Loucy (cell line): Measurements from ENCODE around the gene USP4.

Experiments
- H2AFZ ChIP-seq: fragments of 200-600 bp; sonication (generic); 2 replicates; pipeline ENCODE4 v1.6.0; 2016; ENCODE audit warnings: antibody characterized with exemption, mild to moderate bottlenecking, low read length, moderate library complexity
- H3F3A ChIP-seq: fragments of 200-600 bp; 2 replicates; pipeline ENCODE4 v1.6.0; 2016; ENCODE audit warnings: antibody characterized with exemption, low read depth, mild to moderate bottlenecking
- H3K27me3 ChIP-seq: fragments of 200-600 bp; sonication (generic); 2 replicates; pipeline ENCODE4 v1.6.1; 2014; ENCODE audit warnings: low read length, mild to moderate bottlenecking; ENCODE audit not compliant: insufficient read depth, poor library complexity, severe bottlenecking
- H3K36me3 ChIP-seq: fragments of 200-600 bp; sonication (generic); 2 replicates; pipeline ENCODE4 v1.6.1; 2016; ENCODE audit warnings: low read length; ENCODE audit not compliant: insufficient read depth
- H3K4me1 ChIP-seq: fragments of 200-600 bp; sonication (generic); 2 replicates; pipeline ENCODE4 v1.5.1; 2014; ENCODE audit warnings: low read length, mild to moderate bottlenecking; ENCODE audit not compliant: insufficient read depth, poor library complexity, severe bottlenecking
- H3K4me2 ChIP-seq: fragments of 200-600 bp; sonication (generic); 2 replicates; pipeline ENCODE4 v1.6.0; 2014; ENCODE audit warnings: antibody characterized with exemption, low read length, low read depth, mild to moderate bottlenecking; ENCODE audit not compliant: poor library complexity, severe bottlenecking
- H3K4me3 ChIP-seq: fragments of 200-600 bp; sonication (generic); 2 replicates; pipeline ENCODE4 v1.5.1; 2014; ENCODE audit warnings: low read length, mild to moderate bottlenecking, mixed read lengths; ENCODE audit not compliant: poor library complexity, severe bottlenecking
- H3K79me2 ChIP-seq: fragments of 200-600 bp; sonication (generic); 2 replicates; pipeline ENCODE4 v1.6.1; 2014; ENCODE audit warnings: low read length; ENCODE audit not compliant: insufficient read depth
- H3K9ac ChIP-seq: fragments of 200-600 bp; sonication (generic); 2 replicates; pipeline ENCODE4 v1.6.0; 2014; ENCODE audit warnings: mild to moderate bottlenecking, low read depth, low read length, moderate library complexity; ENCODE audit not compliant: poor library complexity, severe bottlenecking
- H3K9me2 ChIP-seq: fragments of 200-600 bp; sonication (generic); replicated peaks from 2 replicates; pipeline ENCODE4 v1.6.1; 2016; ENCODE audit warnings: low read depth, low read length, mixed read lengths
- H3K9me3 ChIP-seq: fragments of 200-600 bp; sonication (generic); 2 replicates; pipeline ENCODE4 v1.6.1; 2014; ENCODE audit warnings: mild to moderate bottlenecking, antibody characterized with exemption, low read length, low read depth; ENCODE audit not compliant: insufficient read depth
- H4K20me1 ChIP-seq: fragments of 200-600 bp; sonication (generic); 2 replicates; pipeline ENCODE4 v1.6.0; 2014; ENCODE audit warnings: antibody characterized with exemption, low read length, mild to moderate bottlenecking; ENCODE audit not compliant: insufficient read depth, poor library complexity, severe bottlenecking
- CTCF ChIP-seq: fragments of 200-600 bp; sonication (generic); conservative IDR thresholded peaks from 2 replicates; pipeline ENCODE4 v1.5.1; 2014; ENCODE audit warnings: mild to moderate bottlenecking, antibody characterized with exemption, low read length
- EZH2phosphoT487 ChIP-seq: fragments of 200-600 bp; IDR thresholded peaks from 2 replicates; pipeline ENCODE4 v1.6.1; 2018; ENCODE audit warnings: antibody characterized with exemption, mild to moderate bottlenecking, moderate library complexity, borderline replicate concordance

The USP4 gene

GRCh38 chr3:49387721-49388120 is 47.9 kb upstream of the USP4 start:
- Histone ChIP-seq H3K9me2 (no peaks in the 10 kb centered on the region), H3K27me3 (no peaks in the 10 kb centered on the region), H3K4me2 (no peak overlapping the region), H2AFZ (no peak overlapping the region), H3F3A (no peaks in the 10 kb centered on the region), H3K4me1 (no peaks in the 10 kb centered on the region), H3K9me3 (no peaks in the 10 kb centered on the region), H4K20me1 (peaks cover 76% of the 10 kb centered on the region), H3K79me2 (peaks cover 98% of the 10 kb centered on the region), H3K36me3 (peaks cover 9% of the 10 kb centered on the region; the same call in 1 of the 2 replicates), H3K4me3 (no peak overlapping the region), H3K9ac (no peak overlapping the region)
- TF ChIP-seq EZH2phosphoT487 (no peak), CTCF (no peak)

- Histone ChIP-seq H3K4me1 (no peaks in the 10 kb centered on the region), H3K9me2 (no peaks in the 10 kb centered on the region), H3K79me2 (peaks cover 98% of the 10 kb centered on the region), H3F3A (no peaks in the 10 kb centered on the region), H3K36me3 (peaks cover 9% of the 10 kb centered on the region; the same call in 1 of the 2 replicates), H3K27me3 (no peaks in the 10 kb centered on the region), H3K4me3 (no peak overlapping the region), H3K4me2 (no peak overlapping the region), H4K20me1 (peaks cover 71% of the 10 kb centered on the region), H3K9ac (no peak overlapping the region), H3K9me3 (no peaks in the 10 kb centered on the region), H2AFZ (no peak overlapping the region)
- TF ChIP-seq CTCF (no peak), EZH2phosphoT487 (no peak)
Observed at GRCh38 chr3:49386056-49386756, 46.4 kb upstream of the USP4 start.

- H2AFZ ChIP-seq = no peak overlapping the region
- TF ChIP-seq EZH2phosphoT487 (no peak), CTCF (no peak)
- H3K4me1 ChIP-seq = no peaks in the 10 kb centered on the region
Observed at GRCh38 chr3:49385617-49386016, 45.8 kb upstream of the USP4 start.

More at GRCh38 chr3:49385617-49386016, 45.8 kb upstream of the USP4 start:
- H3K4me3 ChIP-seq = no peak overlapping the region
- H3K9me3 ChIP-seq = no peaks in the 10 kb centered on the region
- peaks cover 9% of the 10 kb centered on the region; the same call in 1 of the 2 replicates for H3K36me3 ChIP-seq
- no peaks in the 10 kb centered on the region for H3K9me2 ChIP-seq
- H3K27me3 ChIP-seq = no peaks in the 10 kb centered on the region
- no peaks in the 10 kb centered on the region for H3F3A ChIP-seq
- H4K20me1 ChIP-seq = peaks cover 75% of the 10 kb centered on the region
- H3K4me2 ChIP-seq = no peak overlapping the region
- peaks cover 98% of the 10 kb centered on the region for H3K79me2 ChIP-seq
- H3K9ac ChIP-seq = no peak overlapping the region
